SKM-1 treated with dmso at 0.1 percent for 144 hours (cell line): ENCODE results near the gene PLEKHH2.
"Not testable (repeated sequence)": the region's sequence is repeated elsewhere in the genome, so short reads cannot be mapped to it uniquely, and the experiment has no call there.

Experiments
- DNase-seq: peaks from one replicate; lab custom pipeline; 2025; ENCODE audit not compliant: unreplicated experiment; lab: John Stamatoyannopoulos, UW

The PLEKHH2 gene

DNA sequence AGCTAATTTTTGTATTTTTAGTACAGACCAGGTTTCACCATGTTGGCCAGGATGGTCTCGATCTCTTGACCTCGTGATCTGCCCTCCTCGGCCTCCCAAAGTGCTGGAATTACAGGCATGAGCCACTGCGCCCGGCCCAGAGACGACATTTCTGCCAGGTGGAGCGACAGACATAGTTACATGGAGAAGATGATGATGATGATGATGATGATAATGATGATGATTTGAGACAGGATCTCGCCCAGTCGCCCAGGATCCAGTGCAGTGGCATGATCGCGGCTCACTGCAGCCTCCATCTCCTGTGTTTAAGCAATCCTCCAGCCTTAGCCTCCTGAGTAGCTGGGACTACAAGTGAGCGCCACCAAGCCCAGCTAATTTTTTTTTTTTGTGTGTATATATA lies 907 bp upstream of the PLEKHH2 start:
- not testable (repeated sequence) for DNase-seq

- DNase-seq: no peak
Observed at GRCh38 chr2:43636621-43637020, 439 bp upstream of the PLEKHH2 start.

DNA sequence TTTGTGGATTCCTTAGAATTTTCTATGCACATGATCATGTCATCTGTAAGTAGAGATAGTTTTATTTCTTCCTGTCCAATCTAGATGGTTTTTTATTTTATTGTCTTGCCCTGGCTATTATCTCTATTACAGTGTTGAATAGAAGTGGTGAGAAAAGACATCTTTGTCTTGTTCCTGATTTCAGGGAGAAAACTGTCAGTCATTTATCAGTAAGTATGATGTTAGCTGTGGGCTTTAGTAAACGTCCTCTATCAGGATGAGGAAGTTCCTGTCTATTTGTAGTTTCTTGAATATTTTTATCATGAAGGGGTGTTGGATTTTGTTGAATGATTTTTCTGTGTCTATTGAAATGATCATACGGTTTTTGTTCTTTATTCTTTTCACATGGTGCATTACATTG lies 5.3 kb downstream of the PLEKHH2 start:
- no peak for DNase-seq

GRCh38 chr2:43643680-43644079 lies 6.6 kb downstream of the PLEKHH2 start:
- no peak for DNase-seq

DNA sequence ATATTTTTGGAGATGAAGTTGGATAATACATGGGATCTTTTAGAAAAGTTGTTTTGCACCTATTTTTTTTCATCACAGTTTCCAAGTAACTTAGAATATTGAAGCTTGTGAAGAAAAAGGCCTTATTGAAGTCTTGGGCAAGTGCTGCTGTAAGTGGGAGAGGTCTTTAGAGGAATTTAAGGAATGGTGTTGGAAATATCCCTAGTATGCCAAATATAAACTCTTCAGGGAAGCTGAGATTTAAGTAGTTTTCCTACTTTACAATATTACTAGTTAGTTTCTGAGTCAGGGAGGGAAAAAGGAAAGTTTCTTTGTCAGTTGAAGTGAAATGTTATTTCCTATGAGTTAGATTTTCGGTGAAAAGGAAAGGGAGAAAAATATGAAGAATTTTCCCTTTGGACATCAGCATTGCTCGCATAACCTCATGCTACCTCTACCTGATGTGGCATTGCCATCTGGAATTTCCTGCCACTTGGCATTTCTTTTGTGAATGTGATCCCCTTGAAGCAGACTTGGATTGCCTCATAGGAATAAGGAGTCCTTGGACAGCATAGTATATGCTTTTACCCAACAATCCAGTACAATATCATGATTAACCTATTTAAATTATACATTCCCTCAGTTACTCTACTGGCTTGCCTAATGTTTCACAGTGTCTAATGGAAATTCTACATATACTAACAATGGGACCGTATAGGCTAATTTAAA lies 12.1 kb downstream of the PLEKHH2 start:
- no peak for DNase-seq

DNA sequence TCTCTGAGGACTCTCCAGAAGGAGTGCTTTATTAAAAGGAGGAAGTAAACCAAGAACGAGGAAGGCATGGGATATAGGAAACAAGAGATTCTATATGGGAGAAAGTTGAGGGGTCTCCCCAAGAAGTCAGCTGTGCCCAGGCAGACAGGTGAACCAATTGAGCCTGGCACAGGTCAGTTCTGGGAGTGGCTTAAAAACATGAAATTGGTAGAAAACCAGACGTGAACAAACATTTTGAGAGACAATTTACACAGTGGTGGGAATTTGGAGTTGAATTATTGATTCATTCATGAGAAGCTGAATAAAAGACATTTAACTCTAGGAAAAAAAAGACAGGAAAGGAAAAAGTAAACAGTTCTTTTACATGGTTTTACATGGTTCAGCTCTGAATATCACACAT lies 16.4 kb downstream of the PLEKHH2 start:
- no peak for DNase-seq

DNA sequence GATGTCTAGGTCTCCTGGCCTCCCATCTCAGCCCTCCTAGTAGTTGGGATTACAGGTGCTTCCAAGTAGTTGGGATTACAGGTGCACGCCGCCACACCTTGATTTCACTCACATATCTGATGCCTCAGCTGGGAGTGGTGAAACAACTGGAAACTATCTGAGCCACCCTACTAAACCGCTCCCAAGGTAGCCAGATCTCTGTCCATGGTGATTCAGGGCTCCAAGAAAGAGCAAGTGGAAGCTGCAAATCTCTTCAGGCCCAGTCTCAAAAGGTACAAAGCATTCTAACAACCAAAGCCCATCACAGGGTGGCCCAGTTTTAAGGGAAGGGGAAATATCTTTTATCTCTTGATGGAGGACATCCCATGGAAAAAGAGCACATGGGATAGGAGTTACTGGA lies 20.2 kb downstream of the PLEKHH2 start:
- no peak for DNase-seq

GRCh38 chr2:43675646-43676321 lies 38.7 kb downstream of the PLEKHH2 start:
- no peak for DNase-seq

DNA sequence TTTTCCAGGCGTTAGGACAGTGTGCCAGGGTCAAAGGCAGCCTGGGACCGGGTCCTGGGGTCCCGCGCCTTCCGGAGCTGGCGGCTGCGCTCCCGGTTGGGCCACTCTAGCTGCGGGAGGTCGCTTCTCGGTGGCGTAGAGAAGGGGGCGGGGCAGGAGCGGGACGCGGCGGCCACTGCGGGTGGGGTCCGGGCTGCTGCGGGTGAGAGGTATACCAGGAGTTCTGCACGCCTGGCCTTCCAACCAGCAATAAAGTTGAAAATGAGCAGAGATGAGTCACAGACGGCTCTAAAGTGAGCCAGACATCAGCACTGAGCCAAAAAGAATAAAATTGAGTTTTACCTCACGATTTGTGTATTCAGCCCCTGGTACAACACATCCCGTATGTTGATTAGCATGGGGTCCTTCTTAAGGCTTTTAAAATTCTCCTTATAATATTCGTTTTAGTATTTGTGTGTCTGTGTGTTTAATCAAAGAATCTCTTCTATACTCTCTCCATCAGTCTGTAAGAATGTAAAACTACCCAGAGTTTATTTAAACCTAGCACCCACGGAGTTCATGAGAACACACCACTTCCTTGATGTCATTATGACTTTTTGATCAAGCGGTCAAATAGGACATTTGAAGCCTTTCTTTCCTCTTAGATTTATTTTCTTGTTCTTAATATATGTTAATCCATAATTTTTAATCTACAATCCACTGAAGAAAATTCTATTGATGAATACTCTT lies 39.4 kb downstream of the PLEKHH2 start, which contains the start of gene C1GALT1C1L:
Gene C1GALT1C1L (minus strand): TSS at position 108 of the 729 bp plus-strand sequence. CDS start 107 bp downstream, at position 1.
- no peak for DNase-seq

GRCh38 chr2:43677783-43678182 lies 40.7 kb downstream of the PLEKHH2 start:
- not testable (repeated sequence) for DNase-seq

- no peak for DNase-seq
Observed at GRCh38 chr2:43685357-43685756, 48.3 kb downstream of the PLEKHH2 start.

DNA sequence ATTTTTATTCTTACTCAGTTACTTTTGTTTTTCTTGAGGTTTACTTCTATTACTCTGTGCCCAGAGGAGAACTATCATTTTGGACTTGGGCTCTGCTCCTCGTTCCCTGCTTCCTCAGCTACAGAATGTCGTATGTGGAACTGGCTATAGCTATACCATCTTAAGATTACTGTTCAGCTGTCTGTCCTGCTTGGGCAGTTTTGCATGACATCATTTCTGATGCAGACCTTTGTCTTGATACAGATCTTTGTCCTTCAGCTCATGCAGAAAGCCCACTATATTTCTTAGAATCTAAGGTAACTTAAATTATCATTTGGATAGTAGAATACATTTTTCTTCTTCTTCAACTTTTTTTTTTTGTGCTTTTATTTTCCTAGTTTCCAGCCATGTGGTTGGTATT lies 52.9 kb downstream of the PLEKHH2 start:
- DNase-seq: no peak

DNA sequence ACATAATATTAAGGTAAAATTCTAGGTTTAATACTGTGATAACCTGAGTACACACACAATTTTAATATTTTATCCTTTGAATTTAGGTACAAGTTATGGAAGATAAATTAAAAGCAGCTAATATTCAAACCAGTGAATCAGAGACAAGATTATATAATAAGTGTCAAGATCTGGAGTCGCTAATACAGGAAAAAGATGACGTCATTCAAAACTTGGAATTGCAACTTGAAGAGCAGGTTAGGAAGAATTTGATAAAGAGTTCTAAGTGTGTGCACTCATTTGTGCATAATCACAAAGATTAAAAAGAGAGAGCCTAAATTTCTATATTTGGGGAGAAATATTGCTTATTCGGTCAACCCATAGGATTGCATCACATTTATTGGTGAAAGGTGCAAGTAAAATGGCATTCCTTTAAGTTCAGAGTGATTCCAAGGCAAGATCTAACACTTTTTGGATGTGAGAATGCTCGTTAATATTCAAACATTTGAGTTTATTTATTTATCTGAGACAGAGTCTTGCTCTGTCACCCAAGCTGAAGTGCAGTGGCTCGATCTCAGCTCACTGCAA lies 55.5 kb downstream of the PLEKHH2 start:
- no peak for DNase-seq

DNA sequence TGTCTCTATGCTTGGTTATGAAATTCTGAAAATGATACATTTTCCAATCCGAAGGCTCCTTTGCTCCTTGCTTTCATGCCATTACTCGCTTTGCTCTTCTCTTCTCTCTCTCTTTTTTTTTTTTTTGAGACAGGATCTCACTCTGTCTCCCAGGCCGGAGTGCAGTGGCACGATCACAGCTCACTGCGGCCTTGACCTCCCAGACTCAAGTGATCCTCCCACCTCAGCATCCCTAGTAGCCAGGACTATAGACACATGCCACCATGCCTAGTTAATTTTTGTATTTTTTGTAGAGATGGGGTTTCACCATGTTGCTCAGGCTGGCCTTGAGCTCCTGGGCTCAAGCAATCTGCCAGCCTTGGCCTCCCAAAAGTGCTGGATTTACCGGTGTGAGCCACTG lies 61.1 kb downstream of the PLEKHH2 start:
- DNase-seq: not testable (repeated sequence)

DNA sequence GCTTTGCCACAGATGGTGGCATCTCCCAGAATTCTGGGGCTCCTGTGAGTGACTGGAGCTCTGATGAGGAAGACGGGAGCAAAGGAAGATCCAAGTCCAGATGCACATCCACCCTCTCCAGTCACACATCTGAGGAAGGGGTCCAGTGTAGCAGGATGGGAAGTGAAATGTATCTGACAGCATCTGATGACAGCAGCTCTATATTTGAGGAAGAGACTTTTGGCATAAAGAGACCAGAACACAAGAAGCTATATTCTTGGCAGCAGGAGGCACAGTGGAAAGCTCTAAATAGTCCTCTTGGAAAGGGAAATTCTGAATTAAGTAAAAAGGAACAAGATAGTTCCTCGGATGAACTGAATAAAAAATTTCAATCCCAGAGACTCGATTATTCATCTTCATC lies 62.7 kb downstream of the PLEKHH2 start:
- DNase-seq: no peak

GRCh38 chr2:43701111-43701510 lies 64.1 kb downstream of the PLEKHH2 start:
- peak; percentile 30 for DNase-seq

- no peak for DNase-seq
Observed at GRCh38 chr2:43707255-43708015, 70.4 kb downstream of the PLEKHH2 start.

- no peak for DNase-seq
Observed at GRCh38 chr2:43708178-43708577, 71.1 kb downstream of the PLEKHH2 start.

DNA sequence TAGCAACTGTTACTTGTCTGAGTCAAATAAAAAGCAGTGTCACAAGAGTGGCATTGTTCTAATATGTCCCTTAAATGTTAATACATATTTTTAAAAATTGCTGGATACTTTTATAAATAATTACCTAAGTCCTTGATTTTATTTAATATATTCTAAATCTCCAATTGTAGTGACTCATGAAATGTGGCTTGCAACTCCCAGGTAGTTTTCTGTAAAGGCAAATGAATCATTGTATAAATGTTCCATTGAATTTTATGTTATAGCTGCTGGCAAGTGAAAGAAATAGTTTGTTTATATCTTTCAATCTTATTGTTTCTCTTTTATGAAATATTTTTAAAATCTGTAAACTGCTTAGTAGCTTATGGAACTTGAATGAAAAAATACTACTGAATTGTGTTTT lies 71.8 kb downstream of the PLEKHH2 start:
- no peak for DNase-seq

DNA sequence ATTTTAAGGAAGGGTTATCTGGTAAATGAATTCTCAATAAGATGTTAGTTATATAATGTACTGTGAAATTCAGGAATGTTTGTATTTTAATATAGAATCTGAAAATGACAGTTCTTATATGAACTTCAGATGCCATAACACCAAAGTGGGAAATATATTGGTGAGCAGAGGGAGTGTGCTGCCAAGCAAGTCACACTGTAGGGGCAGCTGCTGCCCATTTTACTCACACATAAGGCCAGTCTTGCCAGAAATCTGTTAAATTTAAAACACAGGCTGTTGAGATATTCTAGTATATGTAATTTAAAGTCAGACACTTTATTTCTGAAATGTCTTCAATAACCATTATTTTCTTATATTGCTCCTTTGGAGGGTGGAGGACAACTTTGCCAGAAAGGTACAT lies 73.8 kb downstream of the PLEKHH2 start:
- DNase-seq: no peak

GRCh38 chr2:43714164-43714563 lies 77.1 kb downstream of the PLEKHH2 start:
- no peak for DNase-seq
